DMS 273 (cell line): ENCODE measurements around the gene DNAJC22.
A peak's percentile ranks its signal among the peaks of the same experiment; 100 is the strongest.

Source experiments
- DNase-seq: peaks from one replicate; lab custom pipeline; 2025; ENCODE audit not compliant: unreplicated experiment; lab: John Stamatoyannopoulos, UW

DNAJC22 gene

DNA sequence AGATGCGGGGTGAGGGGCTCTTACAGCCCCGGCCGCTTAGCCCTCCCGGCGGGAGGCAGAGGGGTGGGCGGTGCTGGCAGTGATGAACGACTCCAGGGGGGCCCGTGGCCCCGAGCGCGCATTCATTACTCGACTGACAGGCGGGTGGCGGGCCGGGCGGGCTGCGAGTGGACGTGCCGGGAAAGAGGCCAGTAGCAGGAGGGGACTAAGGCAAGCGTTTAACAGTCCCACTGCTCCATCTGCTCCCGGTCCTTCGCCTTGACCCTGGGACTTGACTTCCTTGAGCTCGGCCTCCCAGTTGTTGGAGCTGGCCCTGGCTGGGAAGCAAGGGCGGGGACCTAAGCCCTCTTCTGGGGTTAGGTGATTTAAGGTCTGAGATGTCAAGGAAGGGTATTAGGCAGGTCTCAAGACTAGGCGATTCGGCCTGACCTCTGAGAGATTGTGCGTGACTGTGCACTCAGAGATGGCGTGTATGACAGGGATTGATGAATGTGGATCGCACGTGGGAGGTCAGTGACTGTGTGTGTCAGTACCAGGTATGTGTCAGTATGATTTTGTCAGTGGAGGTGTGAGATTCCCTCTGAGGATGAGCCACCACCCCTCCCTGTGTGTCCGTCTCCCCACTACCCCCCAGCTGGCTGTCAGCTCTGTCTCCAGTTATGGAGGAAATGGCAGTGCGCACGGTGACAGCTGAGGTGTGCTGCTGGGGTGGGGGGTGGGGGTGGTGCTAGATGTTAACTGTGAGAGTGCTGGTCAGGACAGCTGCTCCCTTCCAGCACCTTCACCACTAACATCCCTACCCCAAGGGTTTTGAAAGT is 3.6 kb upstream of the DNAJC22 start:
- no peak for DNase-seq

DNA sequence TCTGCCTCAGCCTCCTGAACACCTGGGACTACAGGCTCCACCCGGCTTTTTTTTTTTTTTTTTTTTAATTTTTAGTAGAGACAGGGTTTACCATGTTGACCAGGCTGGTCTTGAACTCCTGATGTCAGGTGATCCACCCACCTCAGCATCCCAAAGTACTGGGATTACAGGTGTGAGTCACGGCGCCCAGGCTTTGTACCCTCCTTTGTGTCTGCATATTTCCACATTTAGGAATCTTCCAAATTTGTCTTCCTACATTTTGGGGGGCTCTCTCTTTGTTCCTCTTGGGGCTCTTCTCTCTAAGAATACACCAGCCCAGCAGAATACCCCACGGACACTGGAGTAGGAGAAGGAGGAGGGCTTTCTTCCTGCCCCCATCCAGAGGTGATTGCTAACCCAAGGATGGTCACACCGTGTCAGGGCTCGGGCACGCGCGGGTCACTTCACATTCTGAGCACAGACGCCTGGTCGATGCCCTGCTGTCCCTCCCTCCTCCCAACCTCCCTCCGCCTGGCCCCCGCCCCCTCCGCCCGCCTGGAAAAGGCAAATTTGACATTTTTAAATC is 2.1 kb upstream of the DNAJC22 start:
- no peak for DNase-seq

DNA sequence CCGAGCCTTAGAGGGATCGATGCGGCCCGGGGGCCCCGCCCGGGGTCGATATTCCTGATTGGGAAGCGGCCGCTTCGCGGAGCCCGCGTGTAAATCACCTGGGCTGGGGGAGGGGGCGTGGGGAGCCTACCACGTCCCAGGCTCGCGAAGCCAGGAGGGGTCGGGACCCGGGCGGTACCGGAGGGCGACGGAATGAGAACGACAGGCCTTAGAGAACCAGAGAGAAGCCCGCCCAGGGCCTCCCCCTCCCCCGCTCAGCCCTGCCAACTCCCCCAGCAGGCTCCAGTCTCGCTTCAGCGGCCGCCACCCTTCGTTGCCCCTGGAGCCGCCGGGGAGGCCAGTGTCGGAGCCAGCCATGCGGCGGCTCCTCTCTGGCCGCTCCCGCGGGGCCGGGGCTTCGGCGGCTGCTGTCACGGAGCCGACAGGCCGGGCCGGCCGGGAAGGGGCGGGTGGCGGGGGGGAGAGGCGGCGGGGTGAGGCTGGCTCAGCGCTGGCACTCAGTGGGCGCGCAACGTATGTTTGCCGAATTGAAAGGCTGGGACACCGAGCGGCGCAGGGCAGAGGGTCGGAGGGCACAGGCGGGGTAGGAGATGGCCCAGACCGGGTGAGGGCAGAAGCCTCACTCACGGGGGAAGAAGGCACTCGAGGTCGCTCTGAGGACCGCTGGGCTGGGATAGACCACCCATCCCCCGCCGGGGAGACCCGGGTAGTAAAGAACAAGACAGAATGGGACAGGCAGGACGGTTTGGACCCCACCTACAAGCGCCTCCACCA is 1.4 kb upstream of the DNAJC22 start:
- peak; percentile 72 for DNase-seq

DNA sequence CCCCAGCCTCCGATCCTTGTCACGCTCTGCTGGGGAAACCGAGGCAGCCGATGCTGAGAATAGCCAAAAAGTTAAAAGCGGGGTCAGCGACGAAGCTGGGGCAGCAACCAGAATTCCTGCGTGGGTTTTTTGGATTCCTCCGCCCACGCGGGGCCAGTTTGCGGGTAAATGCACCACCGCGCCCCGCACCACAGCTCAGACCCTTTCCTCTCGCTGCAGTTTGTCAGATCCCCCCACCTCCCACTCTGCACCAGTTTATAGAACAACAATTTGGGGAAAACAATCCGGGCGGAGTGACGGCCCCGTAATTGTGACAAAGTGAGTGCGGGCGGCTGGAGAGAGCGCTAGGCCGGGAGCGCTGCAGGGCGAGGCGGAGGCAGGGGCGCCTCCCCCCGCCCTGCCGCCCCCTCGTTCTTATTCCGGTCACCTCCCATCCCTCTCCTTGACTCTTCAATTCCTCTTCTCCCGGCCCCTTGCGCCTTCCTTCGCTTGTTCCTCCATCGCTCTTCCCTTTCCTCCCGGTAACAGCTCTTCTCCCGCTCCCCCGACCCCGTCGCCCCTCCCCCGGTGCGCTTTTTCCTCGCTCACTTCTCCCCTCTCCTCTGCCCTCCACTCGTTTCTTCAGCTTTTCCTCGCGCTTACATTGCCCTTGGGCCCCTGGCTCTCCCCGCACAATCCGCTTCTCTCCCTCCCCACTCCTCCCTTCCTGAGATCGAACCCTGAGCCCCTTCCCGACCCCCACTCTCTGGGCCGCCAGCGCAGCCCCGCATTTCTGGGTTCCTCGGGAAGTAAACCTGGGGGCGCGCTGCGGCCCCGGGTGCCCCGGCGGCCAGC is 646 bp upstream of the DNAJC22 start:
- peak; percentile 53 for DNase-seq

DNA sequence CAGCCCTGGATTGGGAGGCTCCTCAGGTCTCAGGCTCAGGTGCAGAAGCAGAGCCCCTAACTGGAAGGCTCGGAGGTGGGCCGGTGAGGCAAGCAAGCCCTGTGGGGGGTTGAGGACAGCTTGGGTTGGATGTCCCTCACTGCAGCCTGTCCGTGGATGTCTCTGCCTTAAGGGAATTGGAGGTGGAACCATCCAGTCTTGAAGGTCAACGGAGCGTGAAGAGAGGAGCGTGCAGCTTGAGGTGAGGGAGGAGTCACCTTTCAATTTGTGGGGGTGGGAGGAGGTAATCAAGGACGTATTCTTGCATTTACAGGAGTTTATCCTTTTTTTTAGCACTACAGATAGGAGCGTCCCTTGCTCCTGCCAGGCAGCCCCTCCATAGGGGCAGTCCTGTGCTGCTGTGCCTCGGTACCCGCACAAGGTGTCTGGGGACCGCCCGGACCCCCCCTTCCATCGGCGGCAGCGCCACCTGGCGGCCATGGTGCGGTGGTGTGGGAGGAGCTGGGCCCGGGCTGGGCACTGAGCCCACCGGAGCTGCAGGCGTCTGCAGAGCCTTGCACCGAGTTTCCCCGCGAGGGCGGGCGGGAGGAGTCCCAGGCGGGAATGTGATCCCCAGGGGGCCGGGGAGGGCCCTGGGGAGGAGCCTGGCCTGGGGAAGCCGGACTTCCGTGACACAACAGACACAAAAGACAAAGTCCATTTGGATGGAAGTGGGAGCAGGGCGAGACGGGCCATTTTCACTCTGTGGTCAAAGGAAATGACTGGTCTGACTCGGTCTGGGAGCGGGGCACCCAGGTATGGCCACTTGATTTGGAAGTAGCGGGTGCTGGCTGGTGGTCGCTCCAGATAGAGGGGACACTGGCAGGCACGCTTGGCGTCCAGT is 864 bp downstream of the DNAJC22 start:
- peak; percentile 89 for DNase-seq

DNA sequence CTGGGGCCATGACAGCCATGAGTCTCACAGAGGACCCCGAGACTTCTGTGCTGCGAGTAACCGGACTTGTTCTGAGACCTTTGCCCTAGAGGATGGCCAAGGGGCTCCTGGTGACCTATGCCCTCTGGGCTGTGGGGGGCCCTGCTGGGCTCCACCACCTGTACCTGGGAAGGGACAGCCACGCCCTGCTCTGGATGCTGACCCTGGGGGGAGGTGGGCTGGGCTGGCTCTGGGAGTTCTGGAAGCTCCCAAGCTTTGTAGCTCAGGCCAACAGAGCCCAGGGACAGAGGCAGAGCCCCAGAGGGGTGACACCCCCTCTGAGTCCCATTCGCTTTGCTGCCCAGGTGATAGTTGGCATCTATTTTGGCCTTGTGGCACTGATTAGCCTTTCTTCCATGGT is 2.1 kb downstream of the DNAJC22 start:
- no peak for DNase-seq

DNA sequence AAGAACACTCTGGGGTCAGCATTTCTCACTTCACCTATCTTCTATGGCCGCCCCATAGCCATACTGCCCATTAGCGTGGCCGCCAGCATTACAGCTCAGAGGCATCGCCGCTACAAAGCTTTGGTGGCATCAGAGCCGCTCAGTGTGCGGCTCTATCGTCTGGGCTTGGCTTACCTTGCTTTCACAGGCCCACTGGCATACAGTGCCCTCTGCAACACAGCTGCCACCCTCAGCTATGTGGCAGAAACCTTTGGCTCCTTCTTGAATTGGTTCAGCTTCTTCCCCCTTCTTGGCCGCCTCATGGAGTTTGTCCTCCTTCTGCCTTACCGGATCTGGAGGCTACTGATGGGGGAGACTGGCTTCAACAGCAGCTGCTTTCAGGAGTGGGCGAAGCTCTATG is 2.6 kb downstream of the DNAJC22 start:
- DNase-seq = no peak

DNA sequence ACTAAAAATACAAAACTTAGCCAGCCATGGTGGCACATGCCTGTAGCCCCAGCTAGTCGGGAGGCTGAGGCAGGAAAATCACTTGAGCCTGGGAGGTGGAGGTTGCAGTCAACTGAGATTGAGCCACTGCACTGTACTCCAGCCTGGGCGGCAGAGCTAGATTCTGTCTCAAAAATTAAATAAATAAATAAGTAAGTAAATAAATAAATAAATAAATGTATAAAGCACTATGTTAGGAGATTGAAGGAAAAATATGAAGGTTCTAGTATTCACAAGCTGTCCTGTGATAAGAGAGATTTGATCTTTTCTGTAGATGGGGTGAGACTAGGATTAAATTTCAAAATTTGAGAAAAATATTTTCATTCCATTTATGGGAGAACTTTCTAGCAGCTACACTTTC is 5.7 kb downstream of the DNAJC22 start:
- DNase-seq = no peak

DNA sequence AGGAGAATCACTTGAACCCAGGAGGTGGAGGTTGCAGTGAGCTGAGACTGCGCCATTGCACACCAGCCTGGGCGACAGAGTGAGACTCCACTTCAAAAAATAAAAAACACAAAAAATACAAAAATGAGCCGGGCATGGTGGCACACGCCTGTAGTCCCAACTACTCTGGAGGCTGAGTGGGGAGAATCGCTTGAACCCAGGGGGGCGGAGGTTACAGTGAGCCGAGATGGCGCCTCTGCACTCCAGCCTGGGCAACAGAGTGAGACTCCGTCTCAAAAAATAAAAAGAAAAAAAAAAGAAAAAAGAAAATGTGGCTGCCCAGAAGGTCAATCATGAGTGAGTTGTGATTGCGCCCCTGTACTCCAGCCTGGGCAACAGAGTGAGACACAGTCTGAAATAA is 9.2 kb downstream of the DNAJC22 start:
- DNase-seq = no peak

DNA sequence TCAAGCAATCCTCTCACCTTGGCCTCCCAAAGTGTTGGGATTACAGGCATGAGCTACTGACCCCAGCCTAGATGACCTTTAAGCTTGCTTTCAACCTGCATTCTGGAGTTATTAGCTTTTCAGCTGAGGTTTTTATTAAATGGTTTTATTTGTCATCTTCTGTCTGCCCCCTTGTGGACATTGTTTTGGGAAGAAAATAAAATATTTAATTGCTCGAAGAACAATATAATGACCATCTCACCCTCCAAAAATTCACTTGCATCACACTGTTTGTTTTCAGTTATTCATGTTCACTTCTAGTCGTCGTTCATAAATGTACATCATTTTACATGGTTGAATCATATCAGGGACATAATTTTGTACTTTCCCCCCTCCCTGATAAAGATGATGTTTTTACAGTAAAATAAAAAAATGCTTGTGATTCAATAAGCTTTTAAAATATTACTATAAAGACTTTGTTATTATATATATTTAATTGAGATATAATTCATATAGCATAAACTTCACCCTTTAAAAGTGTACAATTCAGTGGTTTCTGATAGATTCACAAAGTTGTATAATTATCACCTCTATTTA is 10.5 kb downstream of the DNAJC22 start:
- peak; percentile 53 for DNase-seq

DNA sequence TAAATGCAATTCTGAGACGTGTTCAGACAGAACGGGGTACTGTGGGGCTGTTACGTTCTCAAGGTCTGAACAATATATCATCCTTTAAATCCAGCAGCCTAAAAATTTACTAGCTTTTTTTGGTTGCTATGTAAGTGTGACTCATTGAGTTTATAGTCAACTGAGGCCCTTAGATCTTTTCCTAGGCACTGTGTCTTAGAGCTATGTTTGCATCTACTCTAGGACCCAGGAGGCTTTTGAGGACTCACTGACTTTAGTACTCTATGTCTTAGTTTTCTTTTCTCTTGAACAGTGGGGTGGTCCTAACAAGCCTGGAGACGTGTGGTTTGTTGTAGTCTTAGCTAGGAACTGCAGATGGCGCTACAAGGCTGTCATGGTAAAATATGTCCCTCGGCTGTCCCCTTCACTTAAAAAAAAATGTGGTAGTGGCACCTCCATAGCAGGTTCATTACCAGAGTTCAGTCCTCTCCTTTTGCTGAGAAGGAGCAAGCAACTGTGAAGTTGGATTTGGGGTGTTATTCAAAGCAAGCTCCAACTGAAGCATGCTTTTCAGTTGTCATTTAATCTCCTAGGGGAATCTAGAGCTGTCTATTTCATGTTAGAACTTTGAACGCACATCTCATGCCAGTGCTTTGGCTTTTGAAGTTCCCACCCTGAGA is 11.9 kb downstream of the DNAJC22 start:
- DNase-seq = peak; percentile 76

DNA sequence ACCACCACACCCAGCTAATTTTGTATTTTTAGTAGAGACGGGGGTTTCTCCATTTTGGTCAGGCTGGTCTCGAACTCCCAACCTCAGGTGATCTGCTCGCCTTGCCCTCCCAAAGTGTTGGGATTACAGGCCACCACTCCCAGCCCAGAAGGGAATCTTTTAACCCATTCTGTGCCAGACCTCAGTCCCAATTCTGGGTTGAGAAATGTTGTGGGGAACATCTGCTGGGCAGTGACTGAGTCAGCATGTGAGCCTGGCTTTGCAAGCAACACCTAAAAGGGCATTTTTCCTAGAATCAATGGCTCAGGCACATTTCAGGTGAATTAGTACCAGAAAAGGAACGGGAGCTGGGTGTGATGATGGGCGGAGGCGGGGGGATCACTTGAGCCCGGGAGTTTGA is 13.0 kb downstream of the DNAJC22 start:
- no peak for DNase-seq

DNA sequence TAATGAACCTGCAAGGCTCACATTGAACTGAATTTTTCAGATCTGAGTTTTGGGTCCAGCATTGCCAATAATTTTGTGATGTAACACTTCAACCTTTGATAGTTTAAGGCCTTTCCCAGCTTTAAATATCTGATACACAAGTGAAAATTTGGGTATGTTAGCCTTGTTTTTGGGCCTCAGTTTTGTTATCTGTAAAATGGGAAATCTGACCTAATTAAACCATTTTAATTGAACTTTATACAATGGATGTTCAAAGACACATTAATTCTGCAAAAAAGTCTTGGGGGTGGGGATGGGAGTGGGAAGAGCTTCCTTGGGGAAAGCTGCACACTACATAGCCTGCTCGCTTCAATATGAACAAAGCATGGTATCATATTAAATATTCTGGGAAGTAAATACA is 15.4 kb downstream of the DNAJC22 start:
- no peak for DNase-seq

DNA sequence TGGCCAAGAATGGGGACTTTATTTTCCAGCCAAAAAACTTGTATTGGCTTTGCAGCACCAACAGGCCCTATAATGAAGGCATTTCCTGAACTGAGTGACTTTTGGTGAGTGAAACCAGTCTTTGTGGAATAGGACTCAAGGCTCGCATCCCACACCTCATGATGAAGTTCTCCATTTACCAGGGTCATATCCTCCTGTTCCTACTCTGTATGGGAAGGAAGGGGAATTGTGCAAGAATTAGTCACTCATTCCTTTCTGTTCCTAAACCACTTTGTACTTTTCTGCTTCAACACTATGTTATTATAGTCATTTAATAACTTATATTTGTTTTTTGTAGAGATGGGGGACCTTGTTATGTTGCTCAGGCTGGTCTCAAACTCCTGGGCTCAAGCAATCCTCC is 18.3 kb downstream of the DNAJC22 start:
- no peak for DNase-seq

DNA sequence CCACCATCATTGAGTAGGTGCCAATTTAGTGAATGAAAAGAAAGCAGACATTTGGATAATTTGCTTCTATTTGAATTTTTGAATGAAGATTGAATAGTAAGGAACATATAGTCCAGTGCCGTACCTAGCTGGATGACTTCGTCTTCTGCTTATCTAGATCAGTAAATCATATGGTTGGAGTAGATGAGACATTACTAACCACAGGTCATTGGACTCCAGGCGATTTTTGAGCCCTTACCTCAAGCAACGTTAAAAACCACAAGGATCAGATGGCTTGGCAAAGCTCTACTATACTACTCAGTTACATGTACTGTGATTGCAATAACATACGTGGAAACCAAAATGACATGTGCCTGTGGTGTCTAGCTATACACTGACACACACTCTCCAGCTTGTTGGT is 18.9 kb downstream of the DNAJC22 start:
- DNase-seq = no peak

DNA sequence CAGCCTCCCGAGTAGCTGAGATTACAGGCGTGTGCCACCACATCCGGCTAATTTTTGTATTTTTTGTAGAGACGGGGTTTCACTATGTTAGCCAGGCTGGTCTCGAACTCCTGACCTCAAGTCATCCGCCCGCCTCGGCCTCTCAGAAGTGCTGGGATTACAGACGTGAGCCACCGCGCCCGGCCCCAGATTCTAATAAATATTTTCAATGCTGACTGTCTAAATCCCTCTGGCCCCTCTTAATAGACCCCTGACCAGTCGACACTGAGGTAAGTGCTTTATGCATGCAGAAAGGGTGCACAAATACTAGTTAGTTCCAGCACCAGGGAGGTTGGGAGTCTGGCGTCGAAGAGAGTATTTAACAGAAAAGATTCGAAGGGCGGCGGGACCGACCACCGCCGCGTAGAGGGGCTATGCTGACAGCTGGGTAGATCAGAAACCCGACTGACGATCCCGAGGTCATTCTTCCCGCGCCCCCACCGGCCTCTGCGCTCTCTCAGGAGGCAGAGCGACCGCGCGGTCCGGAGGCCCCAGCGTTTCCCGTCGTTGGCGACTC is 19.5 kb downstream of the DNAJC22 start:
- no peak for DNase-seq

DNA sequence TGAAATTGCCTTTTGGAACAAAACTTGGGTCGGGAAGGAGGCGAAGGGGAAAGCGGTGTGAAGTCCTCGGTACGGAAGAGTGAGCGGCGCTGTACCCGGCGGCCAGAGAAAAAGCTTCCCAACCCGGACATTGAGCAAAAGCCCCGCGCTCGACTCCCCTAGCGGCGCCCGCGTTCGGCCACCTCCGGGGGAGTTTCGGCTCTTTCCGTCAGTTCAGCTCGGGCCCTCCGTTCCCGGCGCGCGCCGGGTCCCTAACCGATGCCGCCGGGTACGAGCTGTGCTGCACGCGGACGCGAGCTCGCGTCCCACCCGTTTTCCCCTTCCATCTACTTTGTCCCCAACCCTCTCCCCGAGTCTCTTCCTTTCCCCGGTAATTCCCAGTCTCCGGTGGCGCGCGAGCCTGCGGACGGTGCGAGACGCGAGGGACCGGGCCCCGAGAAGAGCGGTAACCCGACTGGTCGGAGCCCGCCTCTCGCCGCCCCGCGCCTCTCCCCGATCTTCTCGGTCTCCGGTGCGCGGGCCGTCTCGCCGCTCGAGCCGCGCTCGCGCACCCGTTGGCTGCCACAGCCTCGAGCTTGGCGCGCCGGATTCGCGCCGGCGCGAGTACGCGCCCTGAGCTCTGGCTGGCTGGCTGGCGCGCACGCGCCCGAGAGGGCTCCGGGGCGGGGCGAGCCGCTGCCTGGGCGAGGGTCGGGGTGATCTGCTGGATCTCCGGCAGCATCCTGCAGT is 20.1 kb downstream of the DNAJC22 start:
- peak; percentile 96 for DNase-seq
